ENCODE data around the gene ITGB2. TPM values are rescaled to one million over a fixed set of nuclear protein-coding genes. Genes with fewer than 3 reads are reported as not detected.

The ITGB2 gene
- total and polyA plus RNA-seq, 2 donors from 2014 or later, result 9.5 to 111 TPM

DNA sequence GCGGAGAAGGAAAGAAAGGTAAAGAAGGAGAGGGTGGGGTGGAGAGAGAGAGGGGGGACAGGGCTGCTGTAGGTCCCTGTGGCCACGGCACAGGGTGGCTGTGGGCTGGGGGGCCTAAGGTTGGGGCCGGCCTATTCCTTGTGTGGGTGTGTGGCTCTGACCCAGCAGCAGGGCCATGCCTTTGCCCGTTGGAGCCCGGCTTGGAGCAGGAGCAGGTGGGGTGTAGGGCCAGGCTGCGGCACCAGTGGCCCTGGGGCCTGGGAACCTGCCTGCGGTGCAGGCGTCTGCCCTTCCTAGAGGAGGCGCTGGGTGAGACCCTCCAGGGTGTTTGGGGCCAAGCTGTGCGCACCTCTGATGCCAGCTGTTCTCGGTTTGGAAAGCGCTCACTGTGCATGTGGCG, 83.2 kb downstream of the ITGB2 start:
- TF ChIP-seq, protein P1, sequence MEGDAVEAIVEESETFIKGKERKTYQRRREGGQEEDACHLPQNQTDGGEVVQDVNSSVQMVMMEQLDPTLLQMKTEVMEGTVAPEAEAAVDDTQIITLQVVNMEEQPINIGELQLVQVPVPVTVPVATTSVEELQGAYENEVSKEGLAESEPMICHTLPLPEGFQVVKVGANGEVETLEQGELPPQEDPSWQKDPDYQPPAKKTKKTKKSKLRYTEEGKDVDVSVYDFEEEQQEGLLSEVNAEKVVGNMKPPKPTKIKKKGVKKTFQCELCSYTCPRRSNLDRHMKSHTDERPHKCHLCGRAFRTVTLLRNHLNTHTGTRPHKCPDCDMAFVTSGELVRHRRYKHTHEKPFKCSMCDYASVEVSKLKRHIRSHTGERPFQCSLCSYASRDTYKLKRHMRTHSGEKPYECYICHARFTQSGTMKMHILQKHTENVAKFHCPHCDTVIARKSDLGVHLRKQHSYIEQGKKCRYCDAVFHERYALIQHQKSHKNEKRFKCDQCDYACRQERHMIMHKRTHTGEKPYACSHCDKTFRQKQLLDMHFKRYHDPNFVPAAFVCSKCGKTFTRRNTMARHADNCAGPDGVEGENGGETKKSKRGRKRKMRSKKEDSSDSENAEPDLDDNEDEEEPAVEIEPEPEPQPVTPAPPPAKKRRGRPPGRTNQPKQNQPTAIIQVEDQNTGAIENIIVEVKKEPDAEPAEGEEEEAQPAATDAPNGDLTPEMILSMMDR (IDR thresholded peaks at IDR 0.05; ENCODE audit: borderline replicate concordance, extremely low read depth, insufficient read depth), result no peak
- H3K9ac ChIP-seq (ENCODE audit: low read length in 3 of 3), result no peak overlapping the region
- H3K4me1 ChIP-seq (ENCODE audit: control insufficient read depth in 2 of 3, insufficient read depth in 2 of 3, low read depth in 1 of 3, low read length in 3 of 3), result peaks cover 0 to 2% (median 0%) of the 10 kb centered on the region in 3 donors
- no peaks in the 10 kb centered on the region for H3K9me3 ChIP-seq (ENCODE audit: control insufficient read depth in 2 of 3, insufficient read depth in 1 of 3, low read length in 3 of 3)
- DNase-seq, result peak in 1 of 5 donors; percentile 60
- no peaks in the 10 kb centered on the region for H3K36me3 ChIP-seq (ENCODE audit: control insufficient read depth in 2 of 3, insufficient read depth in 3 of 3, low read length in 3 of 3)
- H3K27me3 ChIP-seq (ENCODE audit: control insufficient read depth, insufficient read depth, low read length), result no peaks in the 10 kb centered on the region
- intact Hi-C loops (cut with DNase I), result no loop called here
- no peak overlapping the region for H3K27ac ChIP-seq (ENCODE audit: low read depth in 2 of 2, low read length in 2 of 2)
- no peak overlapping the region for H3K4me3 ChIP-seq (ENCODE audit: low read length in 3 of 3)
- no peak for FAIRE-seq

DNA sequence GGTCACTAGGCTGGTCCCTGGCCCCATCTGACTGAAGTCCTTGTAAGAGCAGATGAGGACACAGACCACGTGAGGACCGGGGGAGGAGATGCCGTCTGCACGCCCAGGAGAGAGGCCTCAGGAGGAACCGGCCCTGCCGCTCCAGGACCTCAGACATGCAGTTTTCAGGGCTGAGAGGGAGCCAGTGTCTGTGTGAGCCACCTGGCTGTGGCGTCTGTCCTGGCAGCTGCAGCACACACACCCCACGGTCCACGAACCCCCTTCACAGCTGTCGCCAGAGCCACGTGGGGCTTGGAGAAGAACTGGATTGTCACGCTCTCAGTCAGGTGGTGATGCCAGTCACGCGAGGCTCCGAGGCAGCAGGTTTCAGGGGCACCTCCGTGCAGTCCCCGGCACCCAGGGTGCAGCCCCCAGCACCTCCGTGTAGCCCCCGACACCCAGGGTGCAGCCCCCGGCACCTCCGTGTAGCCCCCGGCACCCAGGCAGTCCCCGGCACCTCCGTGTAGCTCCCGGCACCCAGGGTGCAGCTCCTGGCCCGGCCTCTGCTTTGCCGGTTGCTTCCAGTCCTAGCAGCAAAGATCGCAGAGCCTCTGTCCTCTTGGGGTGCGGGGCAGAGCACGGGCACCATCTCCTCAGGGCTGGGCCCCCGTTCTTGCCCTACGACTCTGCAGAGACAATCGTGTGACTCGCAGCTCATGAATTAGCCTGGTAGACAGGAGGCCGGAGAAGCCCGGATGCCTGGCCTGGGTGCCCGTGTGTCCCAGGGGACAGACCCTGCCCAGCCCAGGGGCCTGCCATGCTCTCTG, 83.8 kb downstream of the ITGB2 start:
- Histone ChIP-seq H3K9ac (ENCODE audit: low read length in 3 of 3) (no peak overlapping the region), H3K36me3 (ENCODE audit: control insufficient read depth in 2 of 3, insufficient read depth in 3 of 3, low read length in 3 of 3) (no peaks in the 10 kb centered on the region), H3K4me3 (ENCODE audit: low read length in 3 of 3) (no peak overlapping the region), H3K27ac (ENCODE audit: low read depth in 2 of 2, low read length in 2 of 2) (no peak overlapping the region), H3K27me3 (ENCODE audit: control insufficient read depth, insufficient read depth, low read length) (no peaks in the 10 kb centered on the region), H3K4me1 (ENCODE audit: control insufficient read depth in 2 of 3, insufficient read depth in 2 of 3, low read depth in 1 of 3, low read length in 3 of 3) (peaks cover 0 to 2% (median 0%) of the 10 kb centered on the region in 3 donors), H3K9me3 (ENCODE audit: control insufficient read depth in 2 of 3, insufficient read depth in 1 of 3, low read length in 3 of 3) (no peaks in the 10 kb centered on the region)
- TF ChIP-seq, protein P1 (IDR thresholded peaks at IDR 0.05; ENCODE audit: borderline replicate concordance, extremely low read depth, insufficient read depth), result no peak
- FAIRE-seq, result no peak
- peak; percentile 35 to 74 (median 57) for DNase-seq
- intact Hi-C loops (cut with DNase I), result no loop called here

DNA sequence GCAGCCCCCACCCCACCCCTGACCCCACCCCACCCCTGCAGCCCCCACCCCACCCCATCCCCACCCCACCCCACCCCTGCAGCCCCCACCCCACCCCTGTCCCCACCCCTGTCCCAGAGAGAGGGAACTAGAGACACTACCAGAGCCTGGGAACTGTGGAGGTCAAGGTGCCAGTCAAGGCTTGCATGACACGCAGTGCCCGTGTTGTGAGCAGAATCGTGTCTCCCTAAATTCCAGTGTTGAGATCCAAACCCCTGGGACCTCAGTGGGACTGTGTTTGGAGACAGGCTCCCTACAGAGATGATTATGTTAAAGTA, 84.4 kb downstream of the ITGB2 start:
- H3K4me3 ChIP-seq (ENCODE audit: low read length in 3 of 3), result no peak overlapping the region
- no peak for DNase-seq
- H3K27ac ChIP-seq (ENCODE audit: low read depth in 2 of 2, low read length in 2 of 2), result no peak overlapping the region
- intact Hi-C loops (cut with DNase I), result no loop called here
- H3K36me3 ChIP-seq (ENCODE audit: control insufficient read depth in 2 of 3, insufficient read depth in 3 of 3, low read length in 3 of 3), result no peaks in the 10 kb centered on the region
- no peak for FAIRE-seq
- no peaks in the 10 kb centered on the region for H3K27me3 ChIP-seq (ENCODE audit: control insufficient read depth, insufficient read depth, low read length)
- H3K9ac ChIP-seq (ENCODE audit: low read length in 3 of 3), result no peak overlapping the region
- H3K4me1 ChIP-seq (ENCODE audit: control insufficient read depth in 2 of 3, insufficient read depth in 2 of 3, low read depth in 1 of 3, low read length in 3 of 3), result peaks cover 0 to 2% (median 0%) of the 10 kb centered on the region in 3 donors
- H3K9me3 ChIP-seq (ENCODE audit: control insufficient read depth in 2 of 3, insufficient read depth in 1 of 3, low read length in 3 of 3), result no peaks in the 10 kb centered on the region
- TF ChIP-seq, protein P1 (IDR thresholded peaks at IDR 0.05; ENCODE audit: borderline replicate concordance, extremely low read depth, insufficient read depth), result no peak

Other genes starting within 250 kb of the ITGB2 start
- not detected for gene KRTAP12-1, start 238.7 kb downstream of the ITGB2 start, total RNA-seq
- not detected for gene KRTAP12-1, start 238.7 kb downstream of the ITGB2 start, polyA plus RNA-seq (ENCODE audit: insufficient read depth, low read depth, low replicate concordance)
- not detected for gene KRTAP10-12, start 223.7 kb downstream of the ITGB2 start, total RNA-seq
- not detected for gene KRTAP10-12, start 223.7 kb downstream of the ITGB2 start, polyA plus RNA-seq (ENCODE audit: insufficient read depth, low read depth, low replicate concordance)
- 0.22 TPM for gene TSPEAR, start 209.3 kb downstream of the ITGB2 start, total RNA-seq
- 0.09 TPM for gene TSPEAR, start 209.3 kb downstream of the ITGB2 start, polyA plus RNA-seq (ENCODE audit: insufficient read depth, low read depth, low replicate concordance)
- 86.0 TPM for gene UBE2G2, start 119.1 kb downstream of the ITGB2 start, total RNA-seq
- 39.4 TPM for gene UBE2G2, start 119.1 kb downstream of the ITGB2 start, polyA plus RNA-seq (ENCODE audit: insufficient read depth, low read depth, low replicate concordance)
- 88.6 TPM for gene SUMO3, start 102.8 kb downstream of the ITGB2 start, total RNA-seq
- 89.9 TPM for gene SUMO3, start 102.8 kb downstream of the ITGB2 start, polyA plus RNA-seq (ENCODE audit: insufficient read depth, low read depth, low replicate concordance)
- 378 TPM for gene PTTG1IP, start 47.2 kb downstream of the ITGB2 start, total RNA-seq
- gene PTTG1IP, start 47.2 kb downstream of the ITGB2 start, polyA plus RNA-seq (ENCODE audit: insufficient read depth, low read depth, low replicate concordance), result 187 TPM
- gene SLX9, start 19.1 kb upstream of the ITGB2 start, total RNA-seq, result 27.1 TPM
- gene SLX9, start 19.1 kb upstream of the ITGB2 start, polyA plus RNA-seq (ENCODE audit: insufficient read depth, low read depth, low replicate concordance), result 35.1 TPM
- 34.9 TPM for gene ADARB1, start 153.7 kb upstream of the ITGB2 start, total RNA-seq
- 6.7 TPM for gene ADARB1, start 153.7 kb upstream of the ITGB2 start, polyA plus RNA-seq (ENCODE audit: insufficient read depth, low read depth, low replicate concordance)

Measured in kidney (tissue), 14 donors.